Mucosa of descending colon (tissue), 3 donors: ENCODE measurements around the gene DNAJC10. TPM values are rescaled to one million over a fixed set of nuclear protein-coding genes. Genes with fewer than 3 reads are reported as not detected.
"Not testable (repeated sequence)": the region's sequence is repeated elsewhere in the genome, so short reads cannot be mapped to it uniquely, and the experiment has no call there.

Experiments
- ATAC-seq: fragments of 200-7000 bp; cut with Tn5 transposase; one replicate; pipeline ENCODE4 v1.9.1; 2020; ENCODE audit warnings: mild to moderate bottlenecking, moderate library complexity
- DNase-seq, 3 donors: peaks; one replicate each; pipeline ENCODE4 v3.0.0-alpha.2; 2020
- H3K36me3 ChIP-seq: fragments of 200-600 bp; one replicate; pipeline ENCODE4 v1.8.0; 2021; ENCODE audit warnings: low read depth, mild to moderate bottlenecking
- H3K4me1 ChIP-seq: fragments of 200-600 bp; one replicate; pipeline ENCODE4 v1.8.0; 2021; ENCODE audit warnings: low read depth, mild to moderate bottlenecking
- H3K4me3 ChIP-seq: fragments of 200-600 bp; one replicate; pipeline ENCODE4 v1.8.0; 2021; ENCODE audit warnings: mild to moderate bottlenecking
- H3K9me3 ChIP-seq: fragments of 200-600 bp; one replicate; pipeline ENCODE4 v1.8.0; 2021; ENCODE audit warnings: mild to moderate bottlenecking
- CTCF ChIP-seq: fragments of 200-600 bp; IDR thresholded peaks from one replicate; pipeline ENCODE4 v1.8.0; 2022; ENCODE audit warnings: antibody characterized with exemption, mild to moderate bottlenecking
- intact Hi-C, 2 donors: fragments of 100-400 bp; cut with DNase I in 1 of 2; cut with micrococcal nuclease in 1 of 2; formaldehyde crosslinking; loops; one replicate each; pipeline versions ENCODE4 v1.11.0 to v1.11.1; 2022; cut with DNase I, micrococcal nuclease
- total RNA-seq, 3 donors: library from RNA; stranded (reverse); fragmentation: NEBNext Ultra II Directional in 2 of 3; extraction: Animal tissue kit (Norgen Biotek cat#: 25700) in 2 of 3; gene quantifications; one replicate each; pipeline versions ENCODE4 v1.2.1 to v1.2.4, GENCODE V29; 2021 to 2023
- donor health status: DM: no; HTN: no; CAD: no; lungs with moderate emphysema.
- donor health status: DM: no; HTN: no; CAD: no.
- donor health status: DM: no; HTN: yes; CAD: no.

Gene DNAJC10
- total RNA-seq, 3 donors from 2014 or later, result 49.9 to 69.2 (median 68.4) TPM

- Histone ChIP-seq H3K36me3 (no peaks in the 10 kb centered on the region), H3K9me3 (no peaks in the 10 kb centered on the region), H3K4me1 (no peaks in the 10 kb centered on the region), H3K4me3 (no peak overlapping the region)
- TF ChIP-seq CTCF, result no peak
- ATAC-seq (no peak), DNase-seq (no peak)
- intact Hi-C loops, result no loop called here
Measured at GRCh38 chr2:182733572-182733971, 17.5 kb downstream of the DNAJC10 start.

GRCh38 chr2:182736856-182737255 is 20.8 kb downstream of the DNAJC10 start:
- ATAC-seq, intact Hi-C loops, H3K4me1 ChIP-seq, DNase-seq, H3K4me3 ChIP-seq, H3K36me3 ChIP-seq, H3K9me3 ChIP-seq: not testable (repeated sequence)

- H3K4me1 ChIP-seq, result no peaks in the 10 kb centered on the region
- no peak overlapping the region for H3K4me3 ChIP-seq
- H3K9me3 ChIP-seq, result no peaks in the 10 kb centered on the region
- intact Hi-C loops, result no loop called here
- H3K36me3 ChIP-seq, result no peaks in the 10 kb centered on the region
- no peak for DNase-seq
- no peak for ATAC-seq
- no peak for TF ChIP-seq CTCF
Measured at GRCh38 chr2:182740701-182741100, 24.6 kb downstream of the DNAJC10 start.

- intact Hi-C loops, result no loop called here
- TF ChIP-seq CTCF, result no peak
- no peaks in the 10 kb centered on the region for H3K4me1 ChIP-seq
- no peak overlapping the region for H3K4me3 ChIP-seq
- ATAC-seq (no peak), DNase-seq (no peak)
- H3K9me3 ChIP-seq, result no peaks in the 10 kb centered on the region
- H3K36me3 ChIP-seq, result no peaks in the 10 kb centered on the region
Measured at GRCh38 chr2:182741620-182742019, 25.6 kb downstream of the DNAJC10 start.

GRCh38 chr2:182744490-182744889 is 28.4 kb downstream of the DNAJC10 start:
- Histone ChIP-seq H3K36me3 (no peaks in the 10 kb centered on the region), H3K9me3 (no peaks in the 10 kb centered on the region), H3K4me1 (no peaks in the 10 kb centered on the region), H3K4me3 (no peak overlapping the region)
- no peak for DNase-seq
- no peak for TF ChIP-seq CTCF
- intact Hi-C loops, result no loop called here
- ATAC-seq, result no peak

- ATAC-seq (no peak), DNase-seq (no peak)
- intact Hi-C loops, result no loop called here
- Histone ChIP-seq H3K36me3 (no peaks in the 10 kb centered on the region), H3K4me3 (no peak overlapping the region), H3K9me3 (no peaks in the 10 kb centered on the region), H3K4me1 (no peaks in the 10 kb centered on the region)
- no peak for TF ChIP-seq CTCF
Measured at GRCh38 chr2:182745061-182745460, 29.0 kb downstream of the DNAJC10 start.

GRCh38 chr2:182745894-182746293 is 29.8 kb downstream of the DNAJC10 start:
- DNase-seq, H3K36me3 ChIP-seq, H3K4me3 ChIP-seq, ATAC-seq, H3K4me1 ChIP-seq, intact Hi-C loops, H3K9me3 ChIP-seq: not testable (repeated sequence)
